RWPE1 (cell line): Measurements from ENCODE around the gene PRKAG3.

Source experiments
- CTCF ChIA-PET: fragments of 350-600 bp; sonication (Branson Sonifier 250); formaldehyde crosslinking; extraction: SDS; loops from one replicate; lab custom pipeline; 2021; lab: Yijun Ruan, JAX
- POLR2A ChIA-PET: fragments of 400-600 bp; formaldehyde crosslinking; extraction: SDS; loops from one replicate; lab custom pipeline; 2020; ENCODE audit warnings: antibody characterized with exemption; ENCODE audit not compliant: low non-redundant PET; lab: Yijun Ruan, JAX
- DNase-seq: peaks from one replicate; pipeline ENCODE4 v3.0.0; 2012; ENCODE audit warnings: low spot score
- H3K27ac ChIP-seq: fragments of 450-650 bp; 2 replicates; pipeline ENCODE4 v1.5.1; 2017
- TF ChIP-seq, protein P1 (sequence below): fragments of 450-650 bp; conservative IDR thresholded peaks from 2 replicates; pipeline ENCODE4 v1.5.1; 2017; ENCODE audit warnings: low read depth, mild to moderate bottlenecking

The PRKAG3 gene

DNA sequence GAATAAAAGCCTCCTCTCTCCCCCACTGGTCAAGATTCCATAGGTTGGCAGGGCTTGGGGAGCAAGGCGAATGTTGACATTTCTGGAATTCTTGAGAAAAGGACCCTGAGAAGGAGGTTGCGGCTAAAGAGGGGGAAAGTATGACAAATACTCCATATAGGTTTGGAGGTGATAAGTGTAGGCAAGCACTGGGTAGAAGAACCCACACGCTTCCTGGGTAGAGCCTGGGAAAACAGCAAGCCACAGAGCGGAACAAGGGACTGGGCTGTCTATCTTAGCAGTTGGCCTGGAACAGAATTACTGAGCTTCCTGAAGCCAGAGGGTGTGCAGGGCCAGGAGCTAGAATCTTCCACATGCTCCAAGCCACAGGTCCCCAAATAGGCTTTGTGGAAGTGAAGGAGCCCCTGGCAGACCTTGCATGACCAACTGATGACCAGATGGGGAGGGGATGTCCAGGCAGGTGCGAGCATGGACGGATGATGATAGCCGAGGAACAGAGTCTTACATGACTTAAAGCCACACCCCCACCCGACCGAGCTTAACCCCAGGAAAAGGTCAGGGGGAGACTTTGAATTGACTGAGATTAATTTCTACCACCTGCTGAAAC is 9.9 kb downstream of the PRKAG3 start:
- CTCF ChIA-PET: interaction anchor here (0.6 kb wide), 1 partner anchor 76 kb away, joined by 3 read pairs; no protein-coding TSS in a partner anchor
- TF ChIP-seq, protein P1, sequence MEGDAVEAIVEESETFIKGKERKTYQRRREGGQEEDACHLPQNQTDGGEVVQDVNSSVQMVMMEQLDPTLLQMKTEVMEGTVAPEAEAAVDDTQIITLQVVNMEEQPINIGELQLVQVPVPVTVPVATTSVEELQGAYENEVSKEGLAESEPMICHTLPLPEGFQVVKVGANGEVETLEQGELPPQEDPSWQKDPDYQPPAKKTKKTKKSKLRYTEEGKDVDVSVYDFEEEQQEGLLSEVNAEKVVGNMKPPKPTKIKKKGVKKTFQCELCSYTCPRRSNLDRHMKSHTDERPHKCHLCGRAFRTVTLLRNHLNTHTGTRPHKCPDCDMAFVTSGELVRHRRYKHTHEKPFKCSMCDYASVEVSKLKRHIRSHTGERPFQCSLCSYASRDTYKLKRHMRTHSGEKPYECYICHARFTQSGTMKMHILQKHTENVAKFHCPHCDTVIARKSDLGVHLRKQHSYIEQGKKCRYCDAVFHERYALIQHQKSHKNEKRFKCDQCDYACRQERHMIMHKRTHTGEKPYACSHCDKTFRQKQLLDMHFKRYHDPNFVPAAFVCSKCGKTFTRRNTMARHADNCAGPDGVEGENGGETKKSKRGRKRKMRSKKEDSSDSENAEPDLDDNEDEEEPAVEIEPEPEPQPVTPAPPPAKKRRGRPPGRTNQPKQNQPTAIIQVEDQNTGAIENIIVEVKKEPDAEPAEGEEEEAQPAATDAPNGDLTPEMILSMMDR: no peak
- no peak overlapping the region for H3K27ac ChIP-seq
- no peak for DNase-seq
- POLR2A ChIA-PET: no interaction called here

DNA sequence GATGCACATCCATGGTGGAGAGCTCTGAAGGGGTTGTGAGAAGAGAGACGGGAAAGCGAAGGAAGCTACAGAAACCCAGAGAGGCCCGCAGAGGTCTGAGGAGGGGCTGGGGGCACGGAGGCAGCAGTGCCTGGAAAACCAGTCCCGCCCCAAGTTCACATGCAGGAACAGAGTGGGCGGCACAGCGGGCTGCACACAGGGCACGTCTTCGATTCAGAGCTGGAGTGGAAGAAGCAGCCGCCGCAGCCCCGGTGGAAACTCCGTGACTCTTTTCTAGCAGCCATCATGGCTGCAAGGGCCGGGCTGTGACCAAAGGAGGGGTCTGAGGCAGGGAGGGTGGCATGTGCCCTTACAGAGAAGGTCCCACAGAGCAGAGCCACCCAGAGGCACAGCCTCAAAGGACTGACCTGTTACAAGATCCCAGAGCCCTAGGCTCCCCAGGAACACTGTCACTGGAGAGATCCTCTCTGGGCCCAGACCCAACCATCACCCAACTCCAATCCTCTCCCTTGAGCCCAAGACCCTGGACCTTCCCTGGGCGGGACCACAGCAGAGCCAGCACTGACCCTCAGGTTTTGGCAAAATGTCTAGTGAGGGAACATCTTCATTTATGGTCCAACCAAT is 10.7 kb downstream of the PRKAG3 start:
- CTCF ChIA-PET: interaction anchor here (0.5 to 0.6 kb wide), 2 partner anchors 56 to 182 kb away, joined by 3 read pairs; no protein-coding TSS in a partner anchor
- DNase-seq: no peak
- TF ChIP-seq, protein P1: no peak
- POLR2A ChIA-PET: no interaction called here
- H3K27ac ChIP-seq: no peak overlapping the region

DNA sequence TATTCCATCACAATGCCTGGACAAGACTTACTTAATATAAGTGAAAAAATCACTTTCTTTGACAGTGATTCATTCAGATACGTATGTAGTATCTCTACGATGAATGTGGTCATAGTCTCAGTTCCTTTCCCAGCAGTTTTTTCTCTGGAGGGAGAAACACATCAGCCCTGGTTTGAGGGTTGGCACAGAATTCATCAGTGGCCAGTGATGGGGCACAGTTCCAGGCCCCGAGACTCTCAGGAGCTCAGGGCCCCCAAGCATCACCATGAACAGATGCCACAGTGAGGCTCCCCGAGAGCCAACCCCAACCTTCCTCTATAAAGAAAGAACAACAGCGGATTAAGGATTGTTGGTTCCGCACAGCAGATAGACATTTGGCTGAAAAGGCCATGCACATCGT is 12.5 kb downstream of the PRKAG3 start:
- ChIA-PET POLR2A (no interaction called here), CTCF (interaction anchor here (0.6 to 1.1 kb wide), 4 partner anchors 29 to 548 kb away, joined by 3 to 5 read pairs (median 4); no protein-coding TSS in a partner anchor)
- TF ChIP-seq, protein P1: no peak
- H3K27ac ChIP-seq: no peak overlapping the region
- DNase-seq: no peak

DNA sequence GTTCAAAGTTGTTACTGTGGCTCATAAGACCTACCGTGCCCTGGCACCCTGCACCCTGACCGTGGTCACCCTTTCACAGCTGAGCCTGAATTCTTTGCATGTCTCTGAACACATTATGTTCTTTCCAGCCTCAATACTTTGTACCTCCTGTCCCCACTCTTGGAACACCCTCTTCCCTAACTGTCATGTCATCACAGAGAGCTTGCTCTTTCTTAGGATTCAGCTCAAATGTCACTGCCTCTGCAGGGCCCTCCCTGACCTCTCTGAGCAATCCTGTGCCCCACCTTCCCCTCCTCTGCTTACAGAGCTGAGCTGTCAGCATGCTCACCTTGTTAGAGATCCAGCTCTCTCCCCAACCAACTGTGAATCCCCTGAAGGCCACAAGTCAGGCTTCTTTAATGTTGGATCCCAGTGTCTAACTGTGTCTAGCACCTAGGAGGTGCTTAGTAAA is 15.0 kb downstream of the PRKAG3 start:
- H3K27ac ChIP-seq: no peak overlapping the region
- POLR2A ChIA-PET: no interaction called here
- no peak for DNase-seq
- CTCF ChIA-PET: interaction anchor here (0.6 to 0.9 kb wide), 2 partner anchors 12 to 467 kb away, joined by 5 to 6 read pairs; no protein-coding TSS in a partner anchor
- TF ChIP-seq, protein P1: no peak

DNA sequence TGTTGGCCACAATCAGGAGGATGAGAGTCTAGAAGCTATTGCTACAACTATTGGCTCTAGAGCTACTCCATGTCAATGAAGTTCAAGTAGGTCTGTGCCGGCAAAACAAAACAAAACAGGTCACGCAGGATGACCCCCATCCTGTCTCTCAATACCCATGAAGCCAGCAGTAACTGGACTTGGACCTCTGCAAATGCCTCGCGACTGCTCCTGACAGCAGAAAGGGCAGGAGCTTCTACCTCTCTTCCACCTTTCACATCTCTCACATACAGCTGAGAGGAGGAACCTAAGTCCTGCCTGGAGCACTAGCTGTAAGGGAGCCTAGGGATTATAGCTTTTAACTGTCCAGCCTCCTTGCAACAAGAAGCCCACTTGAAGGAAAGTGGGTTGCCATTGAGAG is 16.0 kb downstream of the PRKAG3 start:
- ChIA-PET POLR2A (no interaction called here), CTCF (interaction anchor here (0.9 kb wide), 1 partner anchor 13 kb away, joined by 6 read pairs; no protein-coding TSS in a partner anchor)
- TF ChIP-seq, protein P1: no peak
- no peak overlapping the region for H3K27ac ChIP-seq
- no peak for DNase-seq

DNA sequence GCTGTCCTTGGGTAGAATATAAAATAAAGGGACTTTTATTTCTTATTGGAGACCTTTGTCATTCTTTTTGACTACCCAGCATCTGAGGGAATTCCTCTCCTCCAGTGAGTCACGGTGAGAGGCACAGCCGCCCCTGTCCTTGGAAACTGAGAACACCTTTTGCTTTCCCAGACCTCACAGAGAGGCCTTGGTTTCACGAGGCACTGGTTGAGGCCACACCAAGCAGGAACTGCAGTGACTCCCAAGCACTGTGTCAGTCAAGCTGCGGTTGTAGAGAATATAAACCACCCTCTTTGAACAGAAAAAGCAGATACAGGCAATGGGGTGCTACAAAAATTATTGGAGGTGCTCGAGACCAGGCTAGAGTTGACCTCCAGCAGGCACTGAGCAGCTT is 16.4 kb downstream of the PRKAG3 start:
- TF ChIP-seq, protein P1: no peak
- ChIA-PET CTCF (no interaction called here), POLR2A (no interaction called here)
- DNase-seq: no peak
- H3K27ac ChIP-seq: no peak overlapping the region
